ENCODE data around the gene CAMKK1.

- TF ChIP-seq CTCF (IDR thresholded peaks at IDR 0.05) = no peak
- TF ChIP-seq POLR2A (IDR thresholded peaks at IDR 0.05) = no peak
Measured at GRCh38 chr17:3813171-3813570, 79.7 kb downstream of the CAMKK1 start.

All from ovary (tissue), 3 donors.